ENCODE measurements around the gene WRAP73.

WRAP73 gene

DNA sequence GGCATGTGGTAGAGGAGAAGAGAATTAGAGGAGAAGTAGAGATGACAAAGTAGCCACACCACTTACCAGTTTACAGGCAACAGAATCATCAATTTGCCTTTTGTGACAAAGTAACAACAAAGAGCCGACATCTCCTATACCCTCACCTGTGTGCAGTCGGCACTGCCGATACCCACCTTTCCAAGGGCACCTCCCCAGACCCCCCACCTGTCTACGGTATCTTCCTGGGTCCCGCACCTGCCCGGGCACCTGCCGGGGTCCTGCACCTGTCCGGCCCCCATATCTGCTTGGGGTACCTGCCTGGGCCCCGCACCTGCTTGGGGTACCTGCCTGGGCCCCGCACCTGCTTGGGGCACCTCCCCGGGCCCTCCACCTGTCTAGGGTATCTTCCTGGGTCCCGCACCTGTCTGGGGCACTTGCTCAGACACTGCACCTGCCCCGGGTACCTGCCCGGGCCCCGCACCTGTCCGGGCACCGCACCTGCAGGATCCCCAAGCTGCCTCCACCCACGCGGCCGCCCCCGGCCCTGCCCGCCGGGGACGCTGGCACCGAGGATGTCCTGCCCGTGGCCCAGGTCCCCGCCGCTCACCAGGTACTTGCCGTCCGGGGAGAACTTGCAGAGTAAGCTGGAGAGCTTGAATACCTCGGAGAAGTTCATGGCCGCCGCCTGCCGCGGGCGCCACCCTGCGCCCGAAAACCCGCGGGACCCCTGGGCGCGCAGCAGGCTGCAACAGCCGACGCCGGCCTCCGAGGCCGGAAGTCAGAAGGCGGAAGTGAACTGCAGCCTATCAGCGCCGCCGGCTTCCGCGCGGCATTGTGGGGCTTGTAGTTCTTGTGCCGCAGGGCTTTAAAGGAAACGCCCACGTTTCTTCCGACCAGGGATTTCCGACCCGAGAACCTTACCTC lies at the start of gene WRAP73:
Gene WRAP73 (minus strand): TSS at position 762 of the 906 bp plus-strand sequence. CDS start 104 bp downstream, at position 658.
- peak; percentile 83 for DNase-seq

DNA sequence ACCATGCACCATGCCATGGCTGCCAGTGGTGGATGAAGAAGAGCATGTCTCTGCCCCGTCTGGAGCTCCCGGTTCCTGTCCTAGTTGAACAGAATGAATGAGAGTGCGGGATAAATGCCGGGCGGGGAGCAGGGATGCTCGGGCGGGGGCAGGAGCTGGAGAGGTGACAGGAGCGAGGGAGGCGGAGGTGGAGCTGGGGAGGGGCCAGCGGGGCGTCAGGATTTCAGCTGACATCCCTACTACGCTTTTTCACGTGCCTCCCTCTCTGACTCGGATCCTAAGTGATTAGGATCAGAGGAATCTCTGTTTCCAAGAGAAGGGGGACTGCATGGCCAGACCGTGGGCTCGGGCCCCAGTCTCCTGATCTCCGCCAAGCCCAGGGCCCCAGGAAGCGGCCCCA lies 49.7 kb upstream of the WRAP73 start:
- DNase-seq, result no peak

DNA sequence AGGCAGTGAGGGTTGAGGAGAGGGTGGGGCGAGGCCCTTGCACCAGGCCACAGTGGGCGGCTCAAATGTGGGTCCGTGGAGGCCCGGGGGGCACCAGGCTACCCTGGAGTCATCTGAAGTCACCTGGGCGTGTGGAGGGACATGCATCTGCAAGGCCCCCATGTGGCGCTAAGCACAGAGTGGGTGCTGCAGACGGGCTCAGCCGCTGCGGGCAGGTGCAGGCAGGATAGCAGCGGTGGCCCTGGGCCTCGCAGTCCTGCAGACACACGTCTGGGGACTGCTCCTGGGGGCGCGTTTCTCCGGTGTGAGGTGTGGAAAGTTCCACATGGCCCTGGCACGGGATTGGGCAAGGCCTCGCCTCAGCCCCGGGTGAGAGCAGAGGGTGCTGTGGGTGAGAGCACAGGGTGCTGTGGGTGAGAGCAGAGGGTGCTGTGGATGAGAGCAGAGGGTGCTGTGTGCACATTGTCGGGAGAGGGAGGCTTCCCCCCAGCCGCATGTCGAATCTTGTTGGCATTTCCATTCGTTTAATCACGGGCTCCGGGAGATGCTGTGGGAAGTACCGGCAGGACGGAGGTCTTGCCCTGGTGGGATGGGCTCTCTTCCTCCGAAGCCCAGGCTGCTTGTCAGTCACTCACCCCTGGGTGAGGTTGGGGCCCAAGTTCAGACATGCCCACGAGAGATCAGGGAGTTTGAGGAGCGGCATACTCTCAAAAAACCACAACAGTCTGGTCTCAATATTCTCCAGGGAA lies 48.9 kb upstream of the WRAP73 start:
- no peak for DNase-seq

GRCh38 chr1:3697810-3698209 lies 47.9 kb upstream of the WRAP73 start:
- DNase-seq, result no peak

- DNase-seq, result no peak
Observed at GRCh38 chr1:3697104-3697503, 47.2 kb upstream of the WRAP73 start.

- DNase-seq, result no peak
Observed at GRCh38 chr1:3696689-3697088, 46.8 kb upstream of the WRAP73 start.

- DNase-seq, result peak; percentile 19
Observed at GRCh38 chr1:3695326-3696217, 45.7 kb upstream of the WRAP73 start.

- DNase-seq, result no peak
Observed at GRCh38 chr1:3693321-3693720, 43.4 kb upstream of the WRAP73 start.

DNA sequence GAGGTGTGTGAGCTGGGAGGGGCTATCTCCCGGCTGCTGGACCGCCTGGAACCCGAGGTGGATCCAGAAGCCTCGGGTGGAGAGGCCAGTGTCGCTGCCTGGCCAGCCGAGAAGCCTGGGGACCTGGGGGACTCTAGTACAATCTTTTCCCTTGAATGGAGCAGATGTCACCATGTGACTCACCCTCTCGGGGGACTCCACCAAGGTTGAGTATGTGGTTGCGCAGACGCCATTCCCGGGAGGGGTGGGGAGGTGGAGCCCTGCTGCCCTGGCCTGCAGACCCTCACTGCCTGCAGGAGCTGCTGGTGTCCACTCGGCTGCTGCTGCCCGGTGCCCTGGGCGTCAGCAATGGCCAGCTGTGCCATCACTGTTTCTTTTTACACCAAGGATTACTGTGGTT lies 42.7 kb upstream of the WRAP73 start:
- no peak for DNase-seq

- no peak for DNase-seq
Observed at GRCh38 chr1:3691421-3692204, 41.7 kb upstream of the WRAP73 start.

GRCh38 chr1:3690282-3691065 lies 40.6 kb upstream of the WRAP73 start:
- no peak for DNase-seq

GRCh38 chr1:3689138-3689750 lies 39.3 kb upstream of the WRAP73 start:
- DNase-seq, result no peak

GRCh38 chr1:3688356-3689137 lies 38.6 kb upstream of the WRAP73 start:
- no peak for DNase-seq

GRCh38 chr1:3687504-3687903 lies 37.6 kb upstream of the WRAP73 start:
- no peak for DNase-seq

- DNase-seq, result no peak
Observed at GRCh38 chr1:3685906-3686305, 36.0 kb upstream of the WRAP73 start.

DNA sequence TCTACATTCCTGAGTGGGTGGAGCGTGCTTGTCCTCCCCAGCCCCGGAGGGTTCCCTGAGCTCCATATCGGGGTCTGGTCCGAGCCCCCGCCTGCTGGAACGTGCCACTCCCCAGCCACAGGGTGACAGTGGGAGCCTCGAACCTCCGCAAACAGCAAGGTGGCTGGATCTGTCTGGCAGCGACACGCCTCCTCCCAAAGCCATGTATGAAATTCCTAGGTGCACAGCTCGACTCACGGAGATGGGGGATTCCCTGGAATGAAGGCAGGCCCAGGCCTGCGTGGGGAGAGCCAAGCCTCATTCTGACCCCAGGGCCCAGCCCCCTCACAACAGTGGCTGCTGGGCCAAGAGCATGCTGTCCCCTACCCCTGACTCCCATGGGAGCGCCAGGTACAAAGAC lies 35.3 kb upstream of the WRAP73 start:
- no peak for DNase-seq

DNA sequence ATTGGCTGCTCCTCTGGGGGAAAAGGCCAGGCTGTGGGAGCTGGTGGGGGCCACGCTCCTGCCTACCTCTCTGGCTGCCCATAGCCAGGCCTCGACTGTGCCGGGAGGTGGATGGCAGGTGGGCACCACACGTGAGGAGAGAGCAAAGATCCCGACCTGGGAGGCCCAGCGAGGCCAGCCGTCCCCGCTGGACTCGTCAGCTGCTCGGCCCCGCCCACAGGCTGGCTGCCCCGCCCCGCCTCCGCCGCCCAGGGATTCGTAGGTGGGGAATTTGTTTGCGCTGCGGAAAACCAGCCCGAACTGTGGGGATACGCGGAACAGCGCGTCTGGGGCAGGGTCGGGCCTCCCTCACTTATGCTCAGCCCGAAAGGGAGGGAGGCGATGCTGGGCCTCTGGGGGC lies 34.1 kb upstream of the WRAP73 start:
- DNase-seq, result no peak

DNA sequence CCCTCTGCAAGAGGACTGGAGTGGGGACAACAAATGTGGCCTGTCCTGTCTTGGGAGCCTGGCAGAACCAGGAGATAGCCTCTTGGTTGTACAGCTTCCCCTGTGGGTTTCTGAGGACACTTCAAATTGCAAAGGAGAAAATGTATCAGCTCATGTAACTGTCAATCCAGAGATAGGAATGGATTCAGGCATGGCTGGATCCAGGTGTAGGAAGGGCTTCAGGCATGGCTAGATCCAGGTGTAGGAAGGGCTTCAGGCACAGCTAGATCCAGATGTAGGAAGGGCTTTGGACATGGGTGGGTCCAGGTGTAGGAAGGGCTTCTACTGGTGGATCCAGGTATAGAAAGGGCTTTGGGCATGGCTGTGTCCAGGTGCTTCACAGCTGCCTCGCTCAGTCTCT lies 33.3 kb upstream of the WRAP73 start:
- no peak for DNase-seq

DNA sequence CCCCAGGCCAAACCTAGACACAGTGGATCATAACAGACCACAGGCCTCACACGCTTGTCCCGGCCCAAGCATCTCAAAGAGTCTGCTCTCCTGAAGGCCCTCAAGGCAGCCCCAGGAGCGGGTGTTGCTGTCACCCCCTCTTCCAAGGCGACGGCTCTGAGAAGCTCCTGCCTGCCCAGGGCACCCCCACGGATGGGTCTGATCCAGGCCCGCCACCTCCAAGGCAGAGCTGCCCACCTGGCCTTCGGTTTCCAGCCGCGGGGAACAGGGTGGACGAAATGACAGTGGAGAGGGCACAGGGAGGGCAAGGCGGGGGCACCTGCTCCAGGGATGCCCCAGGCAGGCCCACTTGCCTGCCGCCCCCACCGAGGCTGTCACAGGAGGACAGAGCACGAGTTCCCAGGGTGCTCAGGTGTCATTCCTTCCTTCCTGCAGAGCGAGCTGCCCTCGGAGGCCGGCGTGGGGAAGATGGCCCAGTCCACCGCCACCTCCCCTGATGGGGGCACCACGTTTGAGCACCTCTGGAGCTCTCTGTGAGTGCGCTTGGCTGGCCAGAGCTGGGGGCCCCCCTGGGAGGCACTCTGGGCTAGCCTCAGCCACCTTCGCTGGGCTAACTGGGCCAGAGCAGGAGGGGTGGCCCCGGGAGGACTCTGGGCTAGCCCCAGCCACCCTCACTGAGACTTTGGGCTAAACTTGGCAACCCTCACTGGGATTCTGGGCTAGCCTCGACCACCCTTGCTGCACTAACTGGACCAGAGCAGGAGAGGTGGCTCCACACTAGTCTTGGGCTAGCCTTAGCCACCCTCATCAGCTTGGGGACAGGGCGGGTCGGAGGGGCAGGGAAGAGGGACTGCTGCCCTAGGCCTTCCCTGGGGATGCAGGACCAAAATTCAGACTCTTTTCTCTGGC lies 32.2 kb upstream of the WRAP73 start:
- no peak for DNase-seq
